Fibroblast of gingiva (primary cell): ENCODE data around the gene GAS7.
"Not testable (repeated sequence)": the region's sequence is repeated elsewhere in the genome, so short reads cannot be mapped to it uniquely, and the experiment has no call there.

Source experiments
- DNase-seq: peaks from one replicate; pipeline ENCODE4 v3.0.0-alpha.2; 2011; ENCODE audit warnings: low read depth

Gene GAS7

DNA sequence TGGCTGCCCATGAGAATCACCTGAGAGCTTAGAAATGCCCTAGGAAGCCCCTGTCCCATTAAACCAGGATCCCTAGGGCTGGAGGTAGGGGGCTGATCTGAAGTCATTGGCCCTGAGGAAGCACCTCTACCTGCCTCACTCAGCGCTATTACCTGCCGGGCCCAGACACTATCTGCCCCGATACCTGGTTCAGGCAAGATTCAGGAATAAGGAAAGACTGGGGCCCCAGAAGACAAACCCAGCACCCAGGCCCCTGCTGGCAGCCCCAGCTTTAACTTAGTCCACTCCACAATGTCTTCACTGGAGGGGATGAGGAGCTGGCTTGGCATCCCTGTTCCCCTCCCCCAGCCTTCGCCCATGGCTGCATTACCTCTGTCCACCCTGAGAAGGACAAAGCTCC is 126.3 kb downstream of the GAS7 start:
- DNase-seq, result no peak

DNA sequence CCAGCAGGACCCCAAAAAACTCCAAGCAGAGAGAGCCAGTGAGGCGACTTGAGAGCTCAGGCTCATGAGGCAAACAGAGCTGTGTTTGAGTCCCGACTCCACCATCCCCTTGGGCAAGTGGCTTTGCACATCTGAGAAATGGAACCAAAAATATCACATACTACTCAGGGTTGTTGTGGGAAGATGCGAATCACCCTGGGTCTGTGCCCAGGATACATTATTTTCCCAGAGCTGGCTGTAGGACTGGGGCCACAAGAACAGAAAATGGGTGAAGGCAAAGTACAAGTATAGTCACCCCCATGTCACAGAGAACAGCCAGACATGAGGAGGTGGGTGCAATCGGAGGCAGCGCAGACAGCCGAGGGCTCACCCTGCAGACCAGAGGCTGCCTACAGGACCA is 127.3 kb downstream of the GAS7 start:
- no peak for DNase-seq

DNA sequence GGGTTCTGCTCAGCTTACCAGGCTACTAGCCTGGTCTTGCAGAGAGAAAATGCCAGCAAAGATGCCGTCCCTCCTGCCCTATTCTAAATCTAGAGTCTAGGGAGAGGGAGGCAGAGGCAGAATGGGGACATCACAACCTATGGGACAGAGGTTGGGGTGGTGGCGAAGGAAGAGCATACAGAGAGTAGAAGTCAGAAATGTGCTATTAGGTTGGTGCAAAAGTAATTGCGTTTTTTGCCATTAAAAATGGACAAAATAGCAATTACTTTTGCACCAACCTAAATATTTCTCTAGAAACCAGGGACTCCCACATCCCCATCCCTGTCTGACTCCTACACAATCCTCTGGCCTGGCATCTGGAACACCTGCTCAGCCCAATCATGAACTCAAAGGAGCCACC is 127.7 kb downstream of the GAS7 start:
- no peak for DNase-seq

DNA sequence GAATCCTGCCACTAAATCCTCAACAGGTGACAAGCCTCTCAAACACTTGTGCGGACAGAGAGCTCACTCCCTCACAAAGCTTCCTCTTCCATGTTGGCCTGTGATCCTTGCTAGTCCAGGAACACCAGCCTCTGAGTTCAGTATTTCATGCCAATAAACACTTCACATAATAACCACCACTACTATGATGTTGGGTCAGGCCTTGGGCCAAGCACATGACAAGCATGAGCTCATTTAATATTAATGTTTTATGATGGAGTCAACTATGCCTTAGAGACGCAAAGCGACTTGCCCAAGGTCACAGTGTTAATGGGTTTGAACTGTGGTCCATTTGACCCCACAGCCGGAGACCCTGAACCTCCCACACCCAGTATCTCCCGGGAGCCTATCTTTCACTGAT is 129.1 kb downstream of the GAS7 start:
- DNase-seq, result no peak

DNA sequence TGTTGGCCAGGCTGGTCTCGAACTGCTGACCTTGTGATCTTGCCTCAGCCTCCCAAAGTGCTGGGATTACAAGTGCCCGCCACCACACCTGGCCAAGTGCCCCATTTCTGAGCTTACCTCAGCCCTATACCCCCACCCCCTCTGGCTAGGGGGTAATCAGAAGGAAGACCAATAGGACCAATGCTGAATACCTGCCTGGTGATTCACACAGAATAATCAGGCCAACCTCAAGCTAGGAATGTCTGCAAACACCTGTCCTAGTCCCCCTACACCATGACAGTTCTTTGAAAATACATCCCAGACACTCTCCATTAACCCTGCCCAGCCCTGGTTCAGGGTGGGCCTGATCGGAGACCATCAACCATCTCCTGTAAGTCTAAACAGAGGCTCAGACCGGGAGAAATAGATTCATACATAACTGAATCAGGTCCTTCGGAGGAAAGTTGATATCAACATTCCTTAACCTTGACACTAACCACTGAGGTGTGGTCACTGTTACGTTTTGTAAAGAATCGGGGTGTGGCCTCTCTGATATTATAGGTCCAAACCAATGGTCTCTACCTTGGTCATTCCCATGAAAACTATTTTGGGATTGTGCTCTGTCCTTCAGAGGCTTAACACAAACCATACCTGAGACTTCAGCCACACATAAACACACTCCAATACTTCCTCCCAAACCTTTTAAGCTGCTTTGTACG is 130.8 kb downstream of the GAS7 start:
- DNase-seq, result no peak

DNA sequence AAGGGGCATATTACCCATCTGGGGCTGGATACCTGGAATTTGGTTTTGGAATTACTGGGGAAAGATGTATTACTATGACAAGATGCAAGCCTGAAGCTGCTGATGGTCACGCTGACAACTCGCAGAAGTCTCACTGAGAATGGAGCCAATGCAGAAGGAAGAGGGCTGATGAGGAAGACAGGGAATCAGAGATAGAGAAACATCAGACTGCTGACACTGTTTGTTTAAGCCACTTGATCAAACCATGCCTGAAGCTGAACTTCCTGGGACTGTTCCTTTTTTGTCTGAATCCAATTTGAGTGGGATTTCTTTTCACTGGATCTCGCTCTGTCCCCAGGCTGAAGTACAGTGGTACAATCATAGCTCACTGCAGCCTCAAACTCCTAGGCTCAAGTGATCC is 133.9 kb downstream of the GAS7 start:
- no peak for DNase-seq

DNA sequence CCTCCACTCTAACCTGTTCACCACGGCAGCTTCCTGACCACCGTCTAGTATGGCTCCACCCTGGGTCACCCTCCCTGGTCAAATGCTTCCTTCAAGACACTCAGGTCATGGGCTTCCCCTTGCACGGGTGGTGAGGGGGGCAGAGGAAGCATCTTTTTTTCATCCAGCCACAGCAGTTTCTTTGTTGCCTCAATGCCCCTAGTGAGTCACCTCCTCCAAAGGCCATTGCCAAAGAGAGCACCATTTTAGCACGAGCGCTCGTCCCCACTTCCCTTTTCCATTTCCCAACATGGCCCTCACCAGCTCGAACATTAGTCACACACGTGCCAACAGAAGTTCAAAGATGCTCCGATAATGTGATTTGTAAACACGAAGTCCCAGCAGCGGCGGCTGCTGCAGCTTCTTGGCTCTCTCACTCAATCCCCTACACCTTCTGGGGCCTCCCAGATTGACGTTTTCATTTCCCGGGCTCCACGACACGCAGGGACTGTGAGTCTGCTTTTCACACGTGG is 134.6 kb downstream of the GAS7 start:
- no peak for DNase-seq

DNA sequence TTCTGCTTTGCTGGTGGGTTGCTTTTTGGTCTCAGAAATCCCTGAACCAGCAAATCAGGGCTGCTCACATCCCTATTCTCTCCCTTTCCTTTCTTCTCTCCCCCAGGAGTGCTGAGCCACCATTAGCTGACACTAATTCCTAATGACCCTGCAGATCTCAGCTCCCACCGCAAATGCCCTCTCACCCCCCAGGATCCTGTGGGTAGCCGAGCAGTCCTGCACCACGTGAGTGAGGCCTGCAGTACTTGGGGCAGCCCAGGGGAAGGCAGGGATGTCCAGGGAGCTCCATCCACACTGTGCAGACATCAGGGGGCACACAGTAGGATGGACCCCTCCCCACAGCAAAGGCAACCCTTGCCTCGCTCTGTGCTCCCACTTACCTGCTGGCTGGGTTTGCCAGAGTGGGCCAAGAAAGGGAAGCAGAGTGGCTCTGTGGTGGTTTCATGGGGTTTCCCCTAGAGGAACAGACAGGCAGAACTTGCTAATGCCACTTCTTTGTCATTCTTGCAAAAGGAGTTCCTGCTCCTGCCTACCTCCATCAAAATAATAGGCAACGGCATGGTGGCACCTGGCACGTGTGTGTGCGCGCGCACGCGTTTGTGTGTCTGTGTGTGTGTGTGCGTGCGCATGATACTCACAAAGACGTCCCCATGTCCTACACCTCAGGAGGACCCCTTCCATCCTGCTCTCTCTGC is 135.6 kb downstream of the GAS7 start:
- no peak for DNase-seq

DNA sequence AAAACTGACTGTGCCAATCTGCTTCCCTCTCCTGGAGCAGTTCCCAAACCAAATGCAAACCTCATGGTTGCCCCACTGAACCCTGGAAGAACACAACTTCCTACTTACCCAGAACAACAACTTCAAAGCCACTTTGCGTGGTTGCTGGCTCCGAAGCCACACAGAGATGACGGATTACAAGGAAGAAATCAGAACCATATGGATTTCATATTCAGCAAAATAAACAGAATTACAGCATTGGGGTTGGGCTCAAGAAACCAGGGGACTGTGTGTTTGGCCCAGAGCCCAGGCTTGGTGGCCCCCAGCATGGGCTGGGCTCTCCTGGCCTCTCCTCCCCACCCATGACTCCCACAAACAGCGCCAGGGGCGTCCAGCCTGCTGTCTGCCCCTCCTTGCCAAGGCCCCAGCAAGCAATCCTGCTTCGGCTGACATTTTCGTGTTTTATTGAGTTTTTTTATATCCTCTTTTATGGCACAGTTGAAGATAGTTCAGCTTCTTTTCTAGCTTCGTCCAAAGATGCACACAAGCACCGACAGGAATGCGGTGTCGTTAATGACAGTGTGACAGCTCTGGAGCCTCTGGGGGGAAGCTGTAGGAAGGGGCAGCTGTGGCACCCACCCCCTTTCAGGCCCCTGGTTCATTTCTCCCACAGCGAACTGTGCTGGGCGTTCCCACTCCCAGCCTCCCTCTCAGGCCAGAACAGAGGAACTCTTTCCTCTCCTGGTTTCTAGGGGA is 137.1 kb downstream of the GAS7 start:
- peak; percentile 86 for DNase-seq

DNA sequence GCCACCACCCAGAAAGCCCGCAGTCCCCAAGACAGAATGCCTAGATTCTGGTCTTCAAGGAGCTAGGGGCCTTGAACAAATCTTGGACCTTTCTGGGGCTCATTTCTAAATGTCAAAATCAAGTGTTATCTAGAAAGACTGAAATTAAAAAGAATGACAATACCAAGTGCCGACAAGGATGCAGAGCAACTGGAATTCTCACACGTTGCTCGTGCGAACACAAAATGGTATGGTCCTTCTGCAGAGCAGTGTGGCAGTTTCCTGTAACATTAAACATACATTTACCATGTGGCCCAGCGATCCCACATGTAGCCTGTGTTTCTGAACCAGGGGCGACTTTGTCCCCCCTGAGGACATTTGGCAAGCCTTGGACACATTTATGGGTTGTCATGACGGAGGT is 137.9 kb downstream of the GAS7 start:
- no peak for DNase-seq

DNA sequence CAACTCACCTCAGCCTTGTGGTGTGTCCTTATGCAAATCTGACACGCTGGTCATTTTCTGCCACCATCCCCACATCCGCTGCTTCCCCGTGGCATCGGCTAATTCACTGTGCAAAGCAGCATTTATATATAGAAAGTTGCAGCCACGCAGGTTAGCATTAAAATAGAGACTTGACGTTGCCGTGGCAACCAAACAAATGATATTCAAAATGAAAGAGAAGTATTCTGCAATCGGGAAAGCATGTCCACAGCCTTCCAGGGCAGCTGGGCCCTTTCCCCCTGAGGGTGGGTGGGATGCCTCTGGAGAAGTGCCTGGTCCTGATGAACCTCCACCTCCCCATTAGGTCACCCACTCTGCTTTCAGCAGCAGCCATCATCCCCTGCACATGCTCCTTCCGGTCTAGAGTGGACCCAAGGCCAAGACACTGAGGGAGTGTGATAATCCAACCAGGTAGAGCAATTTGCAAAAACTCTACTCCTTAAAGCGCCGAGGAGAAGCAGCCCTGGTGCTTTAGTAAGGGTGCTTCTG is 138.7 kb downstream of the GAS7 start:
- DNase-seq, result no peak

DNA sequence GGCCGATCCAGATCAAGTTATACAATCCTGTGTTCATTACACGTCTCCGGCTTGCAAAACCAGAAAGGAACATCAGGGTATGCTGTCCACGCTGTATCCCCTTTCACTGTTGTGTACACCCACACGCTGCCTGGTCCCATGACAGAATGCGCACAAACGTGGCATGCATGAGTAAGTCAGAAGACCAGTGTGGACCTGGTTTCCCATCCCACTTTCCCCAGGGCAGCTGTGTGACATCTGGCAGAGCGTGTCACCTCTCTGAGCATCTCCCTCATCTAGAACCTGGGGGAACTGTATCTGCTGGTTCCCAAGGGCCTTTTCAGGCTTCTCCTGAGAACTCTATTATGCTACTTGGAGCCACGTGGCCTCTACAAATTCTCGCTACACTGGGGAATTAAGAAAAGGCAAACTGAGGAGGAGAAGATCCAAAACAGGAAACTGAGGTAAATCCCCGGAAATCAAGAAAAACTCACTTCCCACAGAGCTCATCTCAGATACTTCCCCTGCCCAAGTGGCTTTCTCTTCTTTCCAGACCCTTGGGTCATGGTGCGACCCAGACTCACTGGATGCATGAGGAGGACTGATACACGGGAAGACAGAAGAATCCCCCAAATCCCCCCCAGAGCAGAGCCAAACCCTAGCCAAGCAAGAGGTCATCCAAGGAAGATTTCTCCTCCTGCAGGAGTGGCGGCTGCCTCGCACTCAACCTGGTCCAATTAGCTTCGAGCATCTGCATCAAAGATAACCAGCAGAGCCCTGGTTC is 139.3 kb downstream of the GAS7 start:
- no peak for DNase-seq

DNA sequence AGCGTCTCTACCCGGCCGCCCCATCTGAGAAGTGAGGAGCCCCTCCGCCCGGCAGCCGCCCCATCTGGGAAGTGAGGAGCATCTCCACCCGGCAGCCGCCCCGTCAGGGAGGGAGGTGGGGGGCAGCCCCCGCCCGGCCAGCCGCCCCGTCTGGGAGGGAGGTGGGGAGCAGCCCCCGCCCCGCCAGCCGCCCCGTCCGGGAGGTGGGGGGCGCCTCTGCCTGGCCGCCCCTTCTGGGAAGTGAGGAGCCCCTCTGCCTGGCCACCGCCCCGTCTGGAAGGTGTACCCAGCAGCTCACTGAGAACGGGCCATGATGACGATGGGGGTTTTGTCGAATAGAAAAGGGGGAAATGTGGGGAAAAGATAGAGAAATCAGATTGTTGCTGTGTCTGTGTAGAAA is 140.9 kb downstream of the GAS7 start:
- DNase-seq, result not testable (repeated sequence)

DNA sequence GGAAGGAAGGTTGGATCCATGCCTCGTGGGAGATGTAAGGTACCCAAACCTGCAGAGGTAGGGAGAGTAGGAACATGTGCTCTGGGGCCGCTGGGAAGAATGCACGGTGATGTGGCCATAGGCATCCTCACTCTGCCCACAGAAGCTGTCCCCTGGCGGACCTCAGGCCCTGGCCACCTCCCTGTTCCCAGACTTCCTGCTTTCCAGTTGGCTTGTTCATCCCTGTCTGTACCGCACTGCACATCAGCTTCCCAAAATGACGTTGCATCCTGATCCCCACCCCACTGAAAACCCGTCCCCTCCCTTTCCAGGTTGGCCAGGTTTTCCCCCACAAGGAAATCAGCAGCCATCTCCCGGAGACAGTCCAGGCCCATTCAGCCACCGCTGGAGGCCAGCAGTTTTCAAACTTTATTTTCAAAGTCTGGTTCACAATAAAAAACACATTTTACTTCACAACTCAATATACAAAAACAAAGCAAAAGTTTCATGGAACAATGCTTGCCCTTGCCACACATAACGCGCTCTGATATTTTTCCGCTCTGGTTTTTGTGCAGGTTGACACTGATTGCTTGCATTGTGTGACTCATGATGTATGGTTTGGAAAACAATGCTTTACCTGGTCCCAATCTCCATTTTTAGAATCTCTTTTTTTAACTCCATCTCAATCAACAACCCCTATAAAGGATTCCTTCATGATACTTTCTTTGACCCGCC is 143.0 kb downstream of the GAS7 start:
- DNase-seq, result no peak

DNA sequence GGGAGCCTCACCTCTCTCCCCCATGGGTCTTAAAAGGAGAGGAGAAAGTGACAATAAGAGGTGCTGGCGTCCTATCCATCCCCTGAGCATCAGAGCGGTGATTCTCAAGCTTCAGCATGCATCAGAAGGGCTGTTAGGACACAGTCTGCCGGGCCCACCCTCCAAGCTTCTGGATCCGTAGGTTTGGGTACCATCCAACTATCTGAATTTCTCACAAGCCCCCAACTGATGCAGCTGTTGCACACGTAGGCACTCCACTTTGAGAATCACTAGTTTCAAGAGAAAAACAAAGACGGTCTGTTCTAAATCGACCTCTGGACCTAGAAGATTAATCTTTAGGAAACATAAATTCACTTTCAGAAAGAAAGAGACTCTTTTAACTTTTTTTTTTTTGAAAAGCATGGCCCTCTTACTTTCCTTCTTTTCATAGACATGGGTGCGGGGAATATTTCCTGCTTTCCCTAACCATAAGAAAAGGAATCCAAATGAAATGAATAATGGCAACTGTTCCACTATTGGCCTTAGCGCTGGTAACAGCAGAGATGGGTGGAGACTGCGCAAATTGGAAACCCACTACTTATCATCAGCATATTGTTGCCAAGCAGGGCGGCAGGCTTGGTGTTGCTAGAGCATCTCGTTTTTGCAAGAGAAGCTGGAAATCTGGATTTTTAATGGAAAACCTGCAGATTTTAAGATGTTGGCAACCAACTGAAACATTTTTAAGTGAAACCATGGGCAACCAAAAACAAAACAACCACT is 144.4 kb downstream of the GAS7 start:
- DNase-seq, result no peak

DNA sequence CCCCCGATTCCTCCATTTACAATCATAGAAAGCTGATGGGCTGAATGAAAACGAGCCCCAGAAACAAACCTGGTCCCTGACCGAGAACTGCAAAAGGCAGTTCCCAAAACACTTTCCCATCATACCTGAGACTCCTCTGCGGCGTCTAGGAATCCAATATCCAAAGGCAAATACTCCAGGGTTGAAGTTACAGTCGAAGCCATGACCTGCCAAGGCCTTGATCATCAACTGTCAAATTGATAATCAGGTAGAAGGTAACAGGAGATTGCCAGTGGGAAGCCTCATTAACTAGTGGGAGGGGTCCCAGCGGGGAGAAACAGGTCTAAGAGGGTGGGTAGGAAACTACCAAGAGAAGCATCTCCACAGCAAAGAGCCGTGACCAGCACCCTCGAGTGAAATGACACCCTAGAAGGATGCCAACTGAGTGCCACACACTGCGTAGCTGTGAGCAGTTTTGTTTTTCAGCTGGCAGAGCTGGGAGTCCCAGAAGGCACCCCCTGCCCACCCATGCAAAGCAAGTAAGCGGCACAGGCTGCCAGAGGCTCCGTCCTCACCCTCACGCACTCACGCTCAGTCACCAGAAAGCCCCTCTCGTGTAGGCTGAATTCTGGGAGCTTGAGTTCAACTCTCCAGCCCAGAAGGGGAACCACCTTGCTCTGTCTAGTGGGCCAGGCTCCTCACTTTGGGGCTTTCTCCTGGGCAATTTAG is 146.1 kb downstream of the GAS7 start:
- no peak for DNase-seq

DNA sequence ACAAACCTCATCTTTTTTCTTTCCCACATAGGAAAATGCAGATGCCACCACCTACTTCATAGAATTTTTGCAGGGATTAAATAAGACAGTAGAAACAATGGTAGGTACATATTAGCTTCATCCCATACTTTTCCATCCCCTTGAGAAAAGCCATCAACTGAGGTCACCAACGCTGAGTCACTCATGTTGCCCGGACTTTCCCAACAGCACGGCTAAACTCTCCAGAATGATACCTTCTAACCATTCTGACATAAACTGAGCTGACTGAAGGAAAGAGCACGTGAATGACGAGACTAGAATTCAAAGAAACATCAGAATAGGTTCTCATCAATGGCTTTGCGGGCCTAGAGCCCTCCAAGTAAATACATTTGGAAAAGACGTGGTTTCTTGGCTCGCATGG is 147.3 kb downstream of the GAS7 start:
- no peak for DNase-seq

DNA sequence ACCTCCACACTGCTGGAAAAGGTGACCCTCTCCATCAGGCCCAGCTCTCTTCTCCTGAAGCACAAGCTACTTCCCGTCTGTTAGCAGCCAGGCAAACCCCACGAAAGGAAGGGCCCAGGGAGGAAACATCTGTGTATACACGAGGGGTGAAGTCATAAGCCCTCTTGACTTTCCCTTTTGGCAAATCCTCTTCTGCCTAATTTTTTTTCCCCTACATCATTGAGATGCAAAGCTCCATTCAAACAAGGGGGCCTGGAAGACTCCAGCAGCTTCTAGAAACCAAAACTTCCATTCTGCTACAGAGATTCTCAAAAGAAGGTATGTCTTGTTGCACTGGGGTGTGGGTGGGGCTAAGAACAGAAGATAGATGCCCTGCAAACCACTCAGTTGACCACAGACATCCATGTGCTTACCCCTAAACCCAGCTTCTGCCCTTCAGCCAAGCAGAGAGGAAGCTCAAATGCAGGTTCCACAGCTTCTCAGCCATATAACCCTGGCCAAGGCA is 147.8 kb downstream of the GAS7 start:
- no peak for DNase-seq

DNA sequence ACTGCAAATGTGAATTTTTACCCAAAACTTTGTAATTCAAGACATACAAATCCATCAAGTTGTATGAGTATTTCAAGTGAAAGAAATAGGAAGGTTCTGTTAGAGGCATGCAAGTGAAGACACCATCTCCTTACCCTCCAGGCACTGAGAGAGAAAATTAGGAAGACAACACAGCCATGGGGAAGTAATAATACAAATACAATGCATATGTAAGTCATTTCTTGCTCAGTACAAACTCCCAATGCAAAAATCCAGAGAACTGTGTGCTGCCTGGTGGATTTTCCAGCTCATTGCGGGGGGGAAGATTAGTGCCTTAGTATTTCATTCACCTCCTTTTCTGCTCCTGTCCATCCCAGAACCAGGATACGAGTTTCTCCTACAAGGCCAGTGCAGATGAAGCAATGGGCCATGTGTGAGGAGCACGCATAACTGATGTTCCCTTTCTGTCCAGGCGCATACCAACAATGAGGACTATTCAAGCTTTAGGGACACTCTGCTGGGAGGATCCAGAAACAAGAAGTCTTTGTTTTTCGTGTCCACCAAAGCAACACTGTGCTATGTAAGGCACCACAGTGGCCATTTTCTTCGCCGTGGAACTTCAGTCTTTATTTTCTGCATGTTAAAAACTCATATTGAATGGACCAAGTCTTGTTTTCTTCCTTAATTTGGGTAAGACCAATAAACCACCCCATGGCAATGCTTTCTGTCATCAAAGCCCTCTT is 149.6 kb downstream of the GAS7 start:
- DNase-seq, result no peak
